Choroid plexus epithelial cell (primary cell): ENCODE data around the gene KHNYN.
"Not testable (repeated sequence)": the region's sequence is repeated elsewhere in the genome, so short reads cannot be mapped to it uniquely, and the experiment has no call there.

Source experiments
- DNase-seq: peaks from one replicate; pipeline ENCODE4 v3.0.0-alpha.2; 2010; ENCODE audit warnings: low read depth
- H3K4me3 ChIP-seq: 2 replicates; pipeline ENCODE4 v1.5.1; 2011; ENCODE audit warnings: low read depth, mild to moderate bottlenecking, control low read depth, low read length, moderate library complexity
- CTCF ChIP-seq: conservative IDR thresholded peaks from 2 replicates; pipeline ENCODE4 v1.5.1; 2011; ENCODE audit warnings: low read depth, mild to moderate bottlenecking, control low read depth, inconsistent platforms, low read length, moderate library complexity

KHNYN gene

DNA sequence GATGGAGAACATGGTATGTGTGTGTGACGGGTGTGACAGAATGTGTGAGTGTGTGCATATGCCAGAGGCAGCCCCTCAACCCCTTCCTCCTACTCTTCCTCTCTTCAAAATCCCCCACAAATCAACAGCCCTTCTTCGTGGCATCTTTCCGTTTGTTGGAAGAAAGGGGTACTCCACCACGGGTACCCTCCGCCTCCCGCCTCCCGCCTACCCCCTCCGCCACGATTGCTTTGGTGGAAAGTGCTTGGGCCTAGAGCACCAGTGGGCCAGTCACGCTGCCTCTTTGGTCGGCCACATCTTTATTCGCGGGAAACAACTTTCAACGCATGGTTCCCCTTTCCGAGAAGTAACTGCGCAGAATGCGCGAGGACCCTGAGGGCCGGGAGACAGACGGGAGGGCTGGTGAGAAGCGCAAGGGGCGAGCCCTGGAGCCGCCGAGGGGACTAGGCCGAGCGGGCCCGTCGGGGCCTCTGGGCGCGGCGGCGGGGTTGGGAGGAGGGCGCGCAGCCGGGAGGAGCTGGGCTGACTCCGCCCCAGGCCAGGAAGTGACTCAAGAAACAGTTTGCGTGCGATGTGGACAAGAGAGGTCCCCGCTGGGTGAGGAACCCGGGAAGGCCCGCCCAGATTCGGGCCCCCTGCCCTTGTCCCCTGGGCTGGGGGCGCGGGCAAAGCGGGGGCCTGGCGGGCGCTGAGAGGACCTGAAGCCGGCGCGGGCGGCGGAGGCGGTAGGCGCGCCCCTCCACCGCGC lies at the start of gene KHNYN, which contains the start of gene CBLN3:
TSS of gene KHNYN (plus strand) at position 560 of the 748 bp plus-strand sequence. CDS start 777 bp downstream, outside the sequence.
TSS of gene CBLN3 (minus strand) at position 274 of the 748 bp plus-strand sequence. CDS start 614 bp downstream, outside the sequence.
- peak within 1 kb of the TSS; percentile 71 for H3K4me3 ChIP-seq
- peak; percentile 94 for DNase-seq
- no peak for TF ChIP-seq CTCF

DNA sequence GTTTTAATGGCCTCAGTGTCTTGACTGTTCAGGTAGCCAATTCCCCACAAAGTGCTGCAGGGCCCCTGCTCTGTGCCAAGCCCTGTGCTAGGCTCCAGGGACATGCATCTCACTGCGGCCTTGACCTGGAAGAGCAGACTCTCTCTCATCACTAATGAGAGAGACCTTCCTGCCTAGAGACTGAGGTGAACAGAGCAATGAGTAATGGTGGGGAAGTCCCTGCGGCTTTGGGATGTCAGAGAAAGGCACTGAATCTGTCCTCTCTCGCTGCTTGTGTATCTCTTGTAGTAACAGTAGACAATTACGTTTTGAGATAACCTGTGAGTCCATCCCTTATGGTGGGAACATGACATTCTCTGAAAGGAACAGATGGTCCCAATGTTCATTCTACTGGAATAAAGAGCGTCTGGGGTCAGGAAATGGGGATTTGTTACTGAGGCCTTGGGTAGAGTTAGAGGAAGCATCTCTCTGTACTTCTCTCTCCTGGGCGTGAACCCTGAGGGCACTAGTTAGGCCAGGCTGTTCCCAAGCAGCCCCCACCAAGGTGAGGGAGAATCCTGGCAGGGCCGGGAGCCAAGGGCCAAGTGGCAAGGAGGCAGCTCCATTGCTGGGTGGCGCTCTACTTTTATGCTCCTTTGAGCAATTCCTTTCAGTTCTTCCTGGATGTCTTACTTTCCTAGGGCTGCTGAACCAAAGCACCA lies 48.2 kb upstream of the KHNYN start:
- no peak overlapping the region for H3K4me3 ChIP-seq
- DNase-seq: peak; percentile 51
- no peak for TF ChIP-seq CTCF

GRCh38 chr14:24382064-24382371 lies 47.7 kb upstream of the KHNYN start:
- TF ChIP-seq CTCF: no peak
- H3K4me3 ChIP-seq: no peak overlapping the region
- DNase-seq: no peak

- H3K4me3 ChIP-seq: no peak overlapping the region
- no peak for DNase-seq
- TF ChIP-seq CTCF: no peak
Measured at GRCh38 chr14:24384169-24384568, 45.6 kb upstream of the KHNYN start.

GRCh38 chr14:24385524-24385923 lies 44.2 kb upstream of the KHNYN start:
- TF ChIP-seq CTCF: no peak
- DNase-seq: no peak
- H3K4me3 ChIP-seq: no peak overlapping the region

- H3K4me3 ChIP-seq: no peak overlapping the region
- DNase-seq: no peak
- TF ChIP-seq CTCF: no peak
Measured at GRCh38 chr14:24387009-24387345, 42.8 kb upstream of the KHNYN start.

DNA sequence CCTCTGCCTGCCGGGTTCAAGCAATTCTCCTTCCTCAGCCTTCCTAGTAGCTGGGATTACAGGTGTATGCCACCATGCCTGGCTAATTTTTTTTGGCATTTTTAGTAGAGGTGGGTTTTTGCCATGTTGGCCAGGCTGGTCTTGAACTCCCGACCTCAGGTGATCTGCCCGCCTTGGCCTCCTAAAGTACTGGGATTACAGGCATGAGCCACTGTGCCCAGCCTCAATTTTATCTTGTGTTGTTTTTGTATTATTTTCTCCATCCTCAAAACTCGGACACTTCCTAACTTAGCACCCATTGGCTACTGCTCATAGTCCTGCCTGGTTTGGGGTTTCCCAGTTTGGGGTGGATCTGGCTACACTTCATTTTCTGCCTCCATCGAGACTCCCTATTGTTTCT lies 42.2 kb upstream of the KHNYN start:
- H3K4me3 ChIP-seq, DNase-seq: not testable (repeated sequence)
